ENCODE data around the gene CC2D2A. TPM values are rescaled to one million over a fixed set of nuclear protein-coding genes. Genes with fewer than 3 reads are reported as not detected.

Gene CC2D2A
- total and polyA plus RNA-seq, 10 of the 15 experiments (the other 5 are each of a cell fraction or from before 2014, with no cell fraction given), result 0.04 to 1.1 (median 0.26) TPM

GRCh38 chr4:15420642-15421041 lies 49.0 kb upstream of the CC2D2A start:
- TF ChIP-seq, protein P1, sequence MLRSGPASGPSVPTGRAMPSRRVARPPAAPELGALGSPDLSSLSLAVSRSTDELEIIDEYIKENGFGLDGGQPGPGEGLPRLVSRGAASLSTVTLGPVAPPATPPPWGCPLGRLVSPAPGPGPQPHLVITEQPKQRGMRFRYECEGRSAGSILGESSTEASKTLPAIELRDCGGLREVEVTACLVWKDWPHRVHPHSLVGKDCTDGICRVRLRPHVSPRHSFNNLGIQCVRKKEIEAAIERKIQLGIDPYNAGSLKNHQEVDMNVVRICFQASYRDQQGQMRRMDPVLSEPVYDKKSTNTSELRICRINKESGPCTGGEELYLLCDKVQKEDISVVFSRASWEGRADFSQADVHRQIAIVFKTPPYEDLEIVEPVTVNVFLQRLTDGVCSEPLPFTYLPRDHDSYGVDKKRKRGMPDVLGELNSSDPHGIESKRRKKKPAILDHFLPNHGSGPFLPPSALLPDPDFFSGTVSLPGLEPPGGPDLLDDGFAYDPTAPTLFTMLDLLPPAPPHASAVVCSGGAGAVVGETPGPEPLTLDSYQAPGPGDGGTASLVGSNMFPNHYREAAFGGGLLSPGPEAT (IDR thresholded peaks at IDR 0.05; ENCODE audit: low read depth), result no peak
- TF ChIP-seq REST (IDR thresholded peaks at IDR 0.05; ENCODE audit: low read depth, low read length), result no peak
- no peak for TF ChIP-seq ATF7 (IDR thresholded peaks at IDR 0.05; ENCODE audit: low read depth)
- TF ChIP-seq GABPA (IDR thresholded peaks at IDR 0.05; ENCODE audit: low read depth), result no peak
- TF ChIP-seq, protein P2, sequence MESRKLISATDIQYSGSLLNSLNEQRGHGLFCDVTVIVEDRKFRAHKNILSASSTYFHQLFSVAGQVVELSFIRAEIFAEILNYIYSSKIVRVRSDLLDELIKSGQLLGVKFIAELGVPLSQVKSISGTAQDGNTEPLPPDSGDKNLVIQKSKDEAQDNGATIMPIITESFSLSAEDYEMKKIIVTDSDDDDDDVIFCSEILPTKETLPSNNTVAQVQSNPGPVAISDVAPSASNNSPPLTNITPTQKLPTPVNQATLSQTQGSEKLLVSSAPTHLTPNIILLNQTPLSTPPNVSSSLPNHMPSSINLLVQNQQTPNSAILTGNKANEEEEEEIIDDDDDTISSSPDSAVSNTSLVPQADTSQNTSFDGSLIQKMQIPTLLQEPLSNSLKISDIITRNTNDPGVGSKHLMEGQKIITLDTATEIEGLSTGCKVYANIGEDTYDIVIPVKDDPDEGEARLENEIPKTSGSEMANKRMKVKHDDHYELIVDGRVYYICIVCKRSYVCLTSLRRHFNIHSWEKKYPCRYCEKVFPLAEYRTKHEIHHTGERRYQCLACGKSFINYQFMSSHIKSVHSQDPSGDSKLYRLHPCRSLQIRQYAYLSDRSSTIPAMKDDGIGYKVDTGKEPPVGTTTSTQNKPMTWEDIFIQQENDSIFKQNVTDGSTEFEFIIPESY (IDR thresholded peaks at IDR 0.05), result no peak
- TF ChIP-seq SMAD1 (IDR thresholded peaks at IDR 0.05; ENCODE audit: low read depth, partially characterized antibody), result no peak
- TF ChIP-seq FOXM1 (IDR thresholded peaks at IDR 0.05; ENCODE audit: low read depth, low read length), result no peak
- no peak for TF ChIP-seq GATAD2B (conservative IDR thresholded peaks at IDR 0.05; ENCODE audit: low read depth)
- TF ChIP-seq FOS (IDR thresholded peaks at IDR 0.05; ENCODE audit: borderline replicate concordance, extremely low read depth, insufficient read length), result no peak
- TF ChIP-seq CEBPB (IDR thresholded peaks at IDR 0.05; ENCODE audit: borderline replicate concordance in 1 of 2, low read depth in 2 of 2, low read length in 2 of 2), result no peak
- TF ChIP-seq SRF (IDR thresholded peaks at IDR 0.05; ENCODE audit: low read depth in 2 of 2, low read length in 2 of 2), result no peak
- no peak for TF ChIP-seq TARDBP (IDR thresholded peaks at IDR 0.05; ENCODE audit: borderline replicate concordance)
- CTCF ChIA-PET, result no interaction called here
- SMC1A ChIA-PET (ENCODE audit: uncharacterized antibody, unreplicated experiment), result no interaction called here

More at GRCh38 chr4:15420642-15421041, 49.0 kb upstream of the CC2D2A start:
- Histone ChIP-seq H3K9ac (ENCODE audit: control insufficient read depth, insufficient read depth, low read length) (no peak overlapping the region), H3K79me2 (ENCODE audit: control insufficient read depth, insufficient read depth, low read length) (no peaks in the 10 kb centered on the region), H3K27ac (ENCODE audit: control insufficient read depth, insufficient read depth) (no peak overlapping the region), H3K4me3 (no peak overlapping the region), H4K20me1 (ENCODE audit: control insufficient read depth, insufficient read depth) (no peaks in the 10 kb centered on the region), H3K36me3 (ENCODE audit: control insufficient read depth in 2 of 2, insufficient read depth in 2 of 2, low read length in 1 of 2) (no peaks in the 10 kb centered on the region), H3K4me1 (ENCODE audit: control insufficient read depth, insufficient read depth, low read length) (no peaks in the 10 kb centered on the region), H2AFZ (ENCODE audit: control insufficient read depth, low read depth, low read length) (no peak overlapping the region), H3K4me2 (ENCODE audit: control insufficient read depth, insufficient read depth) (no peak overlapping the region), H3K9me3 (replicated peaks; ENCODE audit: control insufficient read depth, insufficient read depth, low read length) (no peaks in the 10 kb centered on the region), H3K27me3 (replicated peaks in 1 of 2; ENCODE audit: control insufficient read depth in 2 of 2, insufficient read depth in 2 of 2, low read length in 1 of 2) (peaks cover 0 to 1% of the 10 kb centered on the region in 2 experiments; a peak in 1 of 4 replicates)
- ATAC-seq, result no peak
- no peak for DNase-seq (ENCODE audit: low read depth, low spot score)
- RAD21 ChIA-PET (ENCODE audit: unreplicated experiment), result no interaction called here
- POLR2A ChIA-PET, result no interaction called here
- 36% methylated on average over 2 of the region's 2 CpGs for WGBS (ENCODE audit: insufficient coverage, insufficient replicate concordance, low lambda C conversion rate, missing lambda C conversion rate)
- in situ Hi-C loops (cut with MboI), result no loop called here
- no peak for FAIRE-seq
- intact Hi-C loops (cut with micrococcal nuclease; ENCODE audit: unreplicated experiment), result no loop called here
- BruUV-seq (replicated peaks), result no TSS peak

All from GM12878 (cell line).